Measurements from ENCODE around the gene ACADSB. TPM values are rescaled to one million over a fixed set of nuclear protein-coding genes. Genes with fewer than 3 reads are reported as not detected.

ACADSB gene
- total RNA-seq (2014; rRNA removed; shearing (Covaris generic)) = 6.5 and 10.9 TPM in 2 replicates

GRCh38 chr10:123008355-123009104 is at the start of gene ACADSB, which contains the start of gene IKZF5:
Gene ACADSB (plus strand): TSS chr10:123009006. CDS start chr10:123009030, 24 bp downstream.
Gene IKZF5 (minus strand): TSS chr10:123008795. CDS start chr10:122998625, 10,170 bp downstream.
- in situ Hi-C loops (cut with HindIII; ENCODE audit: low sequenced_read_pairs) = no loop called here
- peak; percentile 98 for DNase-seq (ENCODE audit: low spot score)

GRCh38 chr10:122962405-122962804 is 46.4 kb upstream of the ACADSB start:
- in situ Hi-C loops (cut with HindIII; ENCODE audit: low sequenced_read_pairs) = no loop called here
- no peak for DNase-seq (ENCODE audit: low spot score)

DNA sequence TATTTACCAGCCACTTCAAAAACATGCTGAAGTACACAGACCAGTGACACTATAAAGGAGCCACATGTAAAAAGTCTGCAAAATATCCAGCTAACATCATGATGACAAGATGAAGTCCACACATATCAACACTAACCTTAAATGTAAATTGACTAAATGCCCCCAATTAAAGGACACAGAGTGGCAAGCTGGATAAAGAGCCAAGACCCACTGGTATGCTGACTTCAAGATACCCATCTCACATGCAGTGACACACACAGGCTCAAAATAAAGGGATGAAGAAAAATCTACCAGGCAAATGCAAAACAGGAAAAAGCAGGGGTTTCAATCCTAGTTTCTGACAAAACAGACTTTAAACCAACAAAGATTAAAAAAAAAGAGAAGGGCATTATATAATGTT is 41.9 kb upstream of the ACADSB start:
- in situ Hi-C loops (cut with HindIII; ENCODE audit: low sequenced_read_pairs) = no loop called here
- no peak for DNase-seq (ENCODE audit: low spot score)

GRCh38 chr10:122968698-122969097 is 40.1 kb upstream of the ACADSB start:
- in situ Hi-C loops (cut with HindIII; ENCODE audit: low sequenced_read_pairs) = no loop called here
- no peak for DNase-seq (ENCODE audit: low spot score)

- in situ Hi-C loops (cut with HindIII; ENCODE audit: low sequenced_read_pairs) = no loop called here
Measured at GRCh38 chr10:122974023-122974422, 34.8 kb upstream of the ACADSB start.

GRCh38 chr10:122974543-122975064 is 34.2 kb upstream of the ACADSB start:
- in situ Hi-C loops (cut with HindIII; ENCODE audit: low sequenced_read_pairs) = no loop called here
- no peak for DNase-seq (ENCODE audit: low spot score)

More at GRCh38 chr10:122974023-122974422, 34.8 kb upstream of the ACADSB start:
- DNase-seq (ENCODE audit: low spot score) = no peak

- DNase-seq (ENCODE audit: low spot score) = peak; percentile 90
- in situ Hi-C loops (cut with HindIII; ENCODE audit: low sequenced_read_pairs) = no loop called here
Measured at GRCh38 chr10:122980209-122981065, 28.4 kb upstream of the ACADSB start, which contains the start of gene PSTK. Gene PSTK (plus strand): TSS chr10:122980401. CDS start chr10:122980480, 79 bp downstream.

DNA sequence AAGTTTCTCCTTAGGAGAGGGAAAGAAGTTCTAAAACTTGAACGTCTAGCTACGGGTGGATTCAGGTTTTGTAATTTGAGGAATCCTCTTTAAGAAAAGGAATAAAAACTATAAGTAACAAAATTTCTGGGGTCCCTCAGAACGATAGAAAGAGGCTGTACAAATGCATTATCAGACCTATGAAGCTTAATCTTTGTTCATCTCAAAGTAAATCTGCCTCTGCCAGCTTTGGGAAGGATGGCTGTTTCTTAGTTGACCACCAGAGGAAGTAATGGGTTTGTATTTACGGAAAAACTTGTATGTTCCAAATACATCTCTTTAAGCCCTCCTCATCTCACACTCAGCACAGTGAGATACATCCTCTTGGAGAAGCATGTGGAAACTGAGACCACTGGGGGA is 27.7 kb upstream of the ACADSB start:
- DNase-seq (ENCODE audit: low spot score) = peak; percentile 33
- in situ Hi-C loops (cut with HindIII; ENCODE audit: low sequenced_read_pairs) = no loop called here

DNA sequence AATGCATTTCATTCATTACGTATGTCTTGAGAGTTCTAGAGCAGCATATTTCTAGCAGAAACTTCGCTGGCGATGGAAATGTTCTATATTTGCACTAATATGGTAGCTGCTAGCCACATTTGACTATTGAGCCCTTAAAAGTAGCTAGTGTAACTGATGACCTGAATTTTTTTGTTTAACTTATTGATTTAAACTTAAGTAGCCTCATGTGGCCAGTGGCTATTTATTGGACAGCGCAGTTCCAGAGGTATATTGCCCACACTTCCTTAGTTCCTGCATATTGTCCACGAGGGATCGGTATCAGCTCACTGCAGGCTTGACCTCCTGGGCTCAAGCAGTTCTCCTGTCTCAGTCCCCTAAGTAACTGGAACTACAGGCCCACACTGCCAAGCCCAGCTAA is 24.9 kb upstream of the ACADSB start:
- in situ Hi-C loops (cut with HindIII; ENCODE audit: low sequenced_read_pairs) = no loop called here
- DNase-seq (ENCODE audit: low spot score) = no peak

- DNase-seq (ENCODE audit: low spot score) = no peak
- in situ Hi-C loops (cut with HindIII; ENCODE audit: low sequenced_read_pairs) = no loop called here
Measured at GRCh38 chr10:122984708-122985107, 24.1 kb upstream of the ACADSB start.

- in situ Hi-C loops (cut with HindIII; ENCODE audit: low sequenced_read_pairs) = no loop called here
- DNase-seq (ENCODE audit: low spot score) = no peak
Measured at GRCh38 chr10:122986335-122986734, 22.5 kb upstream of the ACADSB start.

DNA sequence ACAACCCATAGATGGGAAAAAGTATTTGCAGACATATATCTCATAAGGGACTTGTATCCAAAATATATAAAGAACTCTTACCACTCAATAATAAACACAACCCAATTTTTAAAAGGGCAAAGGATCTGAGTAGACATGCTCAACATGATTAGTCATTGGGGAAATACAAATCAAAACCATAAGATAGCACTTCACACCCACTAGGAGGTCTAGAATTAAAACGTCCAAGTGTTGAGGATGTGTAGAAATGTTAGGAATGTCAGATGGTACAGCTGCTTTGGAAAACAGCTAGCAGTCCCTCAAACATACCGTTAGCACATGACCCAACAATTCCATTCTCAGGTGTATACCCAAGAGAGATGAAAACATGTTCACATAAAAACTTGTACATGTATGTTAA is 20.3 kb upstream of the ACADSB start:
- DNase-seq (ENCODE audit: low spot score) = no peak
- in situ Hi-C loops (cut with HindIII; ENCODE audit: low sequenced_read_pairs) = no loop called here

- DNase-seq (ENCODE audit: low spot score) = no peak
- in situ Hi-C loops (cut with HindIII; ENCODE audit: low sequenced_read_pairs) = no loop called here
Measured at GRCh38 chr10:122990278-122990677, 18.5 kb upstream of the ACADSB start.

DNA sequence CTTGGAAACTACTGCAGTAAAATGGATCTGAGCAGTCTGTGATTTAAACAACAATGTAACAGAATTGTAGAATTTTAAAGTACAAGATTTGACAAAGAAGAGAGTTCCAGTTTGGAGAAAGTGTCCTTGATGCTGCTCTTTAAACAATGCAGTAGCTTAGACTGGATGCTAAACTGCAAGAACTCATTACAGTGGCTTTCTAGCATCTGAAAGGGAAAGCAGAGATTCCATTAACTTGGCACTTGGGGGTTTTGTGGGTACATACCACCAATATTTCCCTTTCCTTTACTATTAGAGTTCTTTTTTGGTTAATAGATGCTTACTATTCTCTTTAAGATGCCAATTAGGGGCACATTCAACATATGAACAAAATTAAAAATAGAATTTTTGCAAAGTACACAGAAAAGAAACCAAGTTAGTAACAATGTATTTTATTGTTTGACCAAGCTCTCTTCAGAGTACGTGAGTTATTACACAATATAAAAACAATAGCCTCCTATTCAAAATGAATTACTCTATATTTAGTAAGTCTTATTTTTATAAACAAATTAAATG is 16.7 kb upstream of the ACADSB start:
- no peak for DNase-seq (ENCODE audit: low spot score)
- in situ Hi-C loops (cut with HindIII; ENCODE audit: low sequenced_read_pairs) = no loop called here

DNA sequence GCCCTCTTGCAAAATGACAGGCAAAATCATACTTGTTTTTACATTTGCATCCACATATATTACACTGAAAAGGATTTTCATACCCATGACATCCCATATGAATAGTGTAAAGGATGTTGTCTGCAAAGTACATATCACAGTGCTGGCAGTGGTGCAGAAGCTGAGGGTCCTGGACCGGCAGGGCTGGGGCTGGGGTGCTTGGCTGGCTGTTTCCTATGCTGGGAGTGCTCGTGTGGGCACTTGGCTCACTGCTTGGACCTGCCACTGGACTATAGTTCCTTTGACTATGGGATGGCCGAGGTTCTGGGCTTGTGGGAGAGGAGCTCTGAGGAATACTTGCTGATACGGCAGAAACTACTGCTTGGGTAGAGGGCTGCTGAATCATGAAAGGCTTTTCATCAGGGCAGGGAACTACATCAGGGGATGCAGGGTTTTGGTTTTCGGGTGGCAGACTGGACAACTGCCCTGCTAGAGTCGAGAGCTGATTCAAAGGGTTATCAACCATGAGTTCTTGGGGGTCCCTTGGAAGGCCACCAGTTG is 14.9 kb upstream of the ACADSB start:
- DNase-seq (ENCODE audit: low spot score) = no peak
- in situ Hi-C loops (cut with HindIII; ENCODE audit: low sequenced_read_pairs) = no loop called here

DNA sequence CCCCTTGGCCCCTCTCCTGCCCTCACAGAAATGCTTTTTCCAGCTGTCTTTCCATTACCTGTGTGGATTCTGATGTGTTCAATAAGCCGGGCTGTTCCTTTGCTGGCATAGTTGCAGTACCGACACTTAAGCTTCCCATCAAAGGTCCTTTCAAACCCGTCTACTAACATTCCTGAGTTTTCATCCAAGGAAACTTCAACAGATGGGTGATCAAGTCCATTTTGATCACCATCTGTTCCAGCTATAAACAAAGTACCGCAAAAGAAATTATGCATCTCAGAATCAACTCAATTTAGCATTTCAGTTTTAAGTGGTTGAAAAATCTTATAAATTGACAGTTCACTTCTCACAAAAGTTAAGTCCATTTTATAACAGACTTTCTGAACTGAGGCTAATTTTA is 12.9 kb upstream of the ACADSB start:
- DNase-seq (ENCODE audit: low spot score) = no peak
- in situ Hi-C loops (cut with HindIII; ENCODE audit: low sequenced_read_pairs) = no loop called here

- in situ Hi-C loops (cut with HindIII; ENCODE audit: low sequenced_read_pairs) = no loop called here
- no peak for DNase-seq (ENCODE audit: low spot score)
Measured at GRCh38 chr10:122997864-122998263, 10.9 kb upstream of the ACADSB start.

DNA sequence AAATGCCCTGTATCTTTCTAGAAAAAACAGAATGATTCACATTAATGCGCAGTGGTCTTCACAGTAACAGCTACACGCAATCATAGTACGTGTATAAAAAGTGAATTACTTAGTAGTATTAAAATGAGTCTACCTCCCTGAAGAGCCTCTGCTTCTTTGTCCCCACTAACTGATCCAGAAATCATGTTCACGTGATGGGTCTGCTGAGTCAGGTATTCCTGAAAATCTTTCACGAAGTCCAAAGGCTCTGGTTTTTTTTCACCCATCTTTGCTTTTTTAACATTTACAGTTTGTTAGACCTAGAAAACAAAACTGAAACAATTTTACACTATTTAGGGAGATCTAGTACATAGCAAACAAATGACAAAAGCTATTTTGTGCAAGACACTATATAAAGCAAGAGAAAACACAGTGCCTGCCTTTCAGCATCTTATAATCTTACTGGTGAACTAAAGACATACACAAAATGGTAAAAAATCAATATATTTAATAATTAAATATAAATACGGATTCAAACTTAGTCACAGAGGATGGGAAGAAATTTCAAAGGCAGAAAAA is 10.4 kb upstream of the ACADSB start:
- DNase-seq (ENCODE audit: low spot score) = no peak
- in situ Hi-C loops (cut with HindIII; ENCODE audit: low sequenced_read_pairs) = no loop called here

- DNase-seq (ENCODE audit: low spot score) = no peak
- in situ Hi-C loops (cut with HindIII; ENCODE audit: low sequenced_read_pairs) = no loop called here
Measured at GRCh38 chr10:122998934-122999333, 9.9 kb upstream of the ACADSB start.

Data from G401 (cell line).